ENCODE data around the gene DDX51.

DDX51 gene

DNA sequence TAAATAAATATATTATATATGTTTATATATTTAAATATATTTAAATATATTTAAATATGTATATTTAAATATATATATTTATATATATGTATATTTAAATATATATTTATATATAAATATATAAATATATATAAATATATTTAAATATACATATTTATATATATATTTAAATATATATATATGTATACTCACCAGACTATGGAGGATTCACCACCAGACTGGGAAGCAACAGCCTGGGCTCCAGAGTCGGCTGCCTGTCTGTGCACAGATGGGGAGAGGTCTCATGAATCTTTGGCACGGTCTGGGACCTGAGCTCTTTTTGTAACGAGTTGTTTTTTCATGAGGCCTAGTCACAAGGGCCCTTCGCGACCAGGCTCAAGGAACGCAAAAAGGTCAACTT, 21.5 kb upstream of the DDX51 start:
- no peak overlapping the region for H3K4me3 ChIP-seq (ENCODE audit: low read depth, low read length)
- no peaks in the 10 kb centered on the region for H3K27me3 ChIP-seq (ENCODE audit: insufficient read depth, low read depth, severe bottlenecking)
- no peaks in the 10 kb centered on the region for H3K9me3 ChIP-seq (ENCODE audit: severe bottlenecking)
- H3K36me3 ChIP-seq = no peaks in the 10 kb centered on the region
- no peak for DNase-seq
- H3K27ac ChIP-seq = no peak overlapping the region
- TF ChIP-seq, protein P1, sequence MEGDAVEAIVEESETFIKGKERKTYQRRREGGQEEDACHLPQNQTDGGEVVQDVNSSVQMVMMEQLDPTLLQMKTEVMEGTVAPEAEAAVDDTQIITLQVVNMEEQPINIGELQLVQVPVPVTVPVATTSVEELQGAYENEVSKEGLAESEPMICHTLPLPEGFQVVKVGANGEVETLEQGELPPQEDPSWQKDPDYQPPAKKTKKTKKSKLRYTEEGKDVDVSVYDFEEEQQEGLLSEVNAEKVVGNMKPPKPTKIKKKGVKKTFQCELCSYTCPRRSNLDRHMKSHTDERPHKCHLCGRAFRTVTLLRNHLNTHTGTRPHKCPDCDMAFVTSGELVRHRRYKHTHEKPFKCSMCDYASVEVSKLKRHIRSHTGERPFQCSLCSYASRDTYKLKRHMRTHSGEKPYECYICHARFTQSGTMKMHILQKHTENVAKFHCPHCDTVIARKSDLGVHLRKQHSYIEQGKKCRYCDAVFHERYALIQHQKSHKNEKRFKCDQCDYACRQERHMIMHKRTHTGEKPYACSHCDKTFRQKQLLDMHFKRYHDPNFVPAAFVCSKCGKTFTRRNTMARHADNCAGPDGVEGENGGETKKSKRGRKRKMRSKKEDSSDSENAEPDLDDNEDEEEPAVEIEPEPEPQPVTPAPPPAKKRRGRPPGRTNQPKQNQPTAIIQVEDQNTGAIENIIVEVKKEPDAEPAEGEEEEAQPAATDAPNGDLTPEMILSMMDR (IDR thresholded peaks at IDR 0.05; ENCODE audit: low read depth, low read length) = no peak

DNA sequence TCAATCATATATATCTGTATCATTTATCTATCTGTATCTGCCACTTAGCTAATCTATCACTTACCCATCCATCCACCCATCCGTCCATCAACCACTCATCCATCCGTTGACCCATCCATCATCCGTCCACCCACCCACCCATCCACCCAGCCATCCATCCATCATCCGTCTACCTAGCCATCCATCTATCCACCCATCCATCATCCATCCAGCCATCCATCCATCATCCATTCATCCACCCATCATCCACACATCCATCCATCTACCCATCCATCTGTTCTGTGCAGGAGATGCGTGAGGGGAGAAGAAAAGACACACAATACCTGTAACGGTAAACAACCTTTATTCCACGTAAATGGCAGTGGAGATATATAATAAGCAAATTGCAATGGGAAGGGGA, 20.3 kb upstream of the DDX51 start:
- TF ChIP-seq, protein P1 (IDR thresholded peaks at IDR 0.05; ENCODE audit: low read depth, low read length) = no peak
- Histone ChIP-seq H3K27ac (no peak overlapping the region), H3K27me3 (ENCODE audit: insufficient read depth, low read depth, severe bottlenecking) (no peaks in the 10 kb centered on the region), H3K4me3 (ENCODE audit: low read depth, low read length) (no peak overlapping the region), H3K36me3 (no peaks in the 10 kb centered on the region), H3K9me3 (ENCODE audit: severe bottlenecking) (no peaks in the 10 kb centered on the region)
- no peak for DNase-seq

DNA sequence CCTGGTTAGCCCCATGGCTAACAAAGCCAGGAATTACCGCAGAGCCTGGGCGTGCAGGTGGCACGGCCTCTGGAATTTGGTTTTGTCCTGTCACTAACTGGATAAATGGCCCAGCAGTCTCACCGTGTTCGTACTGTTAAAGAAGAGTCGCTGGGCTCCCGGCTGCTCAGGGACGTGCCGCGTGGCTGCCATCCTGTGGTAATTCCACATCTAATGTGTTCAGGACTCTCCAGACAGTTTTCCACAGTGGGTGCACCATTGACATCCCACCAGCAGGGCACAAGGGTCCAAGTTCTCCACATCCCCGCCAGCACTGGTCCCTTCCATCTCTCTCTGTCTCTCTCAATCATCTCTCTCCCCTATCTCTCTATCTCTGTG, 19.8 kb upstream of the DDX51 start:
- TF ChIP-seq, protein P1 (IDR thresholded peaks at IDR 0.05; ENCODE audit: low read depth, low read length) = peak; percentile 52
- no peaks in the 10 kb centered on the region for H3K36me3 ChIP-seq
- H3K27ac ChIP-seq = no peak overlapping the region
- no peaks in the 10 kb centered on the region for H3K9me3 ChIP-seq (ENCODE audit: severe bottlenecking)
- peak; percentile 36 for DNase-seq
- H3K27me3 ChIP-seq (ENCODE audit: insufficient read depth, low read depth, severe bottlenecking) = no peaks in the 10 kb centered on the region
- H3K4me3 ChIP-seq (ENCODE audit: low read depth, low read length) = no peak overlapping the region

DNA sequence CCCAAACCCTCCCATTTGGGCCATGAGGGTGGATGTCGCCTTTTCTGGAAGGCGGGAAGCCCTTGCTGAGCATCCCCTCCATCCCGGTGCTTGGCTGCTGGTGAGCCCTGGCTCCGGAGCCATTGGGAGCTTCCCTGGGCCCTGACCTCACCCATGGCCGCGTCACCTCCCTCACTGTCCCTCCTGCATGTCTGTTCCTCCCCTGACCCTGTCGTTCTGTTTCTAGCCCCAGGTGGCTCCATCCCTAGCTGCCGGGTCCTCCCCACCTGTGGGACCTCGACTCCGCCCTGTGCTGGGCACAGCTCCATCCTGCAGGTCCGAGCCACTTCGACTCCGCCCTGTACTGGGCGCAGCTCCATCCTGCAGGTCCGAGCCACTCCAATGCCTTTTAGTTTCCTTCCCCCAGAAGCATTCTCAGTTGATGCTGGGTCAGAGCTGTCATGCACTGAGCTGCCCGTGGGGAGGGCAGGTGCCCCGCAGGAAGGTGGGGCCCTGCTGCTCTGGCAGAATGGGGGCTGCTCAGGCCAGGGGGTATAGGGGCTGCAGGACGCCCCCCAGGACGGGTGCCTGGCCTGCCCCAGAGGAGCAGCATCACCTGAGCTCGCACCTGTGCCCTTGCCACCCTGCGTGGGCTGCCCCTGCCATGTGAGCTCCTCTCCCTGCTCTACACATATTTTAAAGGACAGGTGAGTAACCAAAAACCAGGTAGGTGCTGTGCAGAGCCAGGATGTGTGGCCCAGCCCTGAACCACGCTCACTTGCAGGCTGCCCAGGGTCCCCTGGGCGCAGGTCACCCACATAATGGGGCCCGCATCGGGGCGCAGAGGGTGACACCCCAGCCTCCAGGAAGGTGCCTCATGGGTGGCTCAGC, 19.2 kb upstream of the DDX51 start:
- H3K27ac ChIP-seq = no peak overlapping the region
- no peak for DNase-seq
- H3K27me3 ChIP-seq (ENCODE audit: insufficient read depth, low read depth, severe bottlenecking) = no peaks in the 10 kb centered on the region
- no peak overlapping the region for H3K4me3 ChIP-seq (ENCODE audit: low read depth, low read length)
- TF ChIP-seq, protein P1 (IDR thresholded peaks at IDR 0.05; ENCODE audit: low read depth, low read length) = no peak
- H3K36me3 ChIP-seq = no peaks in the 10 kb centered on the region
- H3K9me3 ChIP-seq (ENCODE audit: severe bottlenecking) = no peaks in the 10 kb centered on the region

DNA sequence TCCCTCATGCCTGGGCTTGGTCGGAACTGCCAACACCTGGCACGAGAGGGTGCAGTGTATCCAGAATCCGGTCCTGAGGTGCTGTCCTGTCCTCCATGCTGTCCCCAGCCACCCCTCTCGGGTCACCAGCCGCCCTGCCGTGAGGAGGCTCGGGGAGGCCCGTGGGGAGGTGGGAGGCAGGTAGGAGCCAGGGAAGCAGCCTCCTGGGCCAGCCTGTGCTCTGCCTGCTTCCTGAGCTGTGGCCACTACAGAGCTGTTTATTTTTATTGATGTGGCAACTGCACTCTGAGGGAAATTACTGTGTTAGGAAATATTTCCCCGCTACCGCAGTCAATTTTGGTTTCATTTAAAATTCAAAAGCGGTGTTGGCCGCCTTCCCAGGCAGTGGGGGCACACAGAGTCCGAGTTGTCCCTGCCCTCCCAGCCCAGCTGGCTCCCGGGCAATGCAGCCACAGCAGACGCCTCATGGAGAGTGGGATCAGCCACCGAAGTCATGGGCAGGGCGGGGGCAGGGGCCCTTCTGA, 18.5 kb upstream of the DDX51 start:
- Histone ChIP-seq H3K27ac (no peak overlapping the region), H3K36me3 (no peaks in the 10 kb centered on the region), H3K9me3 (ENCODE audit: severe bottlenecking) (no peaks in the 10 kb centered on the region), H3K4me3 (ENCODE audit: low read depth, low read length) (no peak overlapping the region), H3K27me3 (ENCODE audit: insufficient read depth, low read depth, severe bottlenecking) (no peaks in the 10 kb centered on the region)
- DNase-seq = no peak
- TF ChIP-seq, protein P1 (IDR thresholded peaks at IDR 0.05; ENCODE audit: low read depth, low read length) = no peak
